ENCODE measurements around the gene TMEM61.

Gene TMEM61

DNA sequence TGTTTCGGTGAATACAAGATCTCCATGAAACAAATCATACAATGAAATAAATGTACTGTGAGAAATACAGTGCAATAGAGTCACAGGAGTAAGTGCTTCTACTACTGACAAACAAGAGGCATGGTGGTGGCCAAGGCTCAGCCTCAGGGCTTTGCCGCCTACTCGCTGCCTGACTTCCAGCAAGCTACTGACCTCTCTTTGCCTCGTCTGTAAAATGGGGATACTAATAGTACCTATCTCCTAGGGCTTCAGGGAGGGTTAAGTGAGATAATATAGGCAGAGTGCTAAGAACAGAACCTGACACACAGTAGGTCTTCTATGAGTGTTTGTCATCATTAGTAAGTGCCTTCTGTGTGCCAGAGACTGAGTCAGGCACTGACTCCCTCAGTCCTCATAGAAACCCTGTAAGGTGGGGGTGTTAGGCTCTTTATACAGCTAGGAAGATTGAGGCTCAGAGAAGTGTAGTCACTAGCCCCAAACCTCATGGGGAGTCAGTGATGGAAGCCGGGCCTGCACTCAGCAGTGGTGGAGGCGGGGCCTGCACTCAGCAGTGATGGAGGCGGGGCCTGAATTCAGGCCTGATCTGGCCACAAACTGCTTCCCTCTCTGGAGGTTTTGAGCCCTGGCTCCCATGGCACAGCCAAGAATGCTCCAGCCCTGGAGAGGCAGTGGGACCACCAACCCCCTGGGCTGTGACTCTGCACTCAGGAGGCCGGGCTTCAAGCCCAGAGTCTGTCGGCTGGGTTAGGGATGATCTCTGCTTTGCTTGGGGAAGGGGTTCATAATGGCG is 25.1 kb downstream of the TMEM61 start:
- H3K4me1 Mint-ChIP-seq, result no peaks in the 10 kb centered on the region
- H3K9me3 Mint-ChIP-seq, result peaks cover 15% of the 10 kb centered on the region
- H3K36me3 Mint-ChIP-seq (ENCODE audit: low read depth), result no peaks in the 10 kb centered on the region
- peaks cover 13% of the 10 kb centered on the region for H3K27me3 Mint-ChIP-seq (ENCODE audit: low read depth, poor library complexity)
- no peak for DNase-seq
- TF ChIP-seq CTCF (IDR thresholded peaks at IDR 0.05), result no peak
- H3K4me3 Mint-ChIP-seq, result no peak overlapping the region
- no peak overlapping the region for H3K27ac Mint-ChIP-seq

- Mint-ChIP-seq H3K27me3 (ENCODE audit: low read depth, poor library complexity) (peaks cover 23% of the 10 kb centered on the region), H3K36me3 (ENCODE audit: low read depth) (no peaks in the 10 kb centered on the region), H3K4me1 (no peaks in the 10 kb centered on the region), H3K9me3 (peaks cover 15% of the 10 kb centered on the region), H3K4me3 (no peak overlapping the region), H3K27ac (no peak overlapping the region)
- no peak for DNase-seq
- TF ChIP-seq CTCF (IDR thresholded peaks at IDR 0.05), result no peak
Measured at GRCh38 chr1:55006931-55007330, 26.5 kb downstream of the TMEM61 start.

- Mint-ChIP-seq H3K36me3 (ENCODE audit: low read depth) (no peaks in the 10 kb centered on the region), H3K4me1 (no peaks in the 10 kb centered on the region), H3K27me3 (ENCODE audit: low read depth, poor library complexity) (peaks cover 26% of the 10 kb centered on the region), H3K9me3 (peaks cover 15% of the 10 kb centered on the region), H3K27ac (no peak overlapping the region), H3K4me3 (no peak overlapping the region)
- no peak for TF ChIP-seq CTCF (IDR thresholded peaks at IDR 0.05)
- DNase-seq, result no peak
Measured at GRCh38 chr1:55007625-55008024, 27.2 kb downstream of the TMEM61 start.

- Mint-ChIP-seq H3K36me3 (ENCODE audit: low read depth) (no peaks in the 10 kb centered on the region), H3K27ac (no peak overlapping the region), H3K27me3 (ENCODE audit: low read depth, poor library complexity) (peaks cover 36% of the 10 kb centered on the region), H3K9me3 (peaks cover 15% of the 10 kb centered on the region), H3K4me1 (no peaks in the 10 kb centered on the region), H3K4me3 (no peak overlapping the region)
- TF ChIP-seq CTCF (IDR thresholded peaks at IDR 0.05), result no peak
- no peak for DNase-seq
Measured at GRCh38 chr1:55010194-55010886, 29.9 kb downstream of the TMEM61 start.

- H3K27ac Mint-ChIP-seq, result no peak overlapping the region
- DNase-seq, result no peak
- peaks cover 41% of the 10 kb centered on the region for H3K27me3 Mint-ChIP-seq (ENCODE audit: low read depth, poor library complexity)
- TF ChIP-seq CTCF (IDR thresholded peaks at IDR 0.05), result no peak
- H3K4me3 Mint-ChIP-seq, result no peak overlapping the region
- no peaks in the 10 kb centered on the region for H3K36me3 Mint-ChIP-seq (ENCODE audit: low read depth)
- H3K4me1 Mint-ChIP-seq, result no peaks in the 10 kb centered on the region
- H3K9me3 Mint-ChIP-seq, result peaks cover 15% of the 10 kb centered on the region
Measured at GRCh38 chr1:55010887-55011217, 30.4 kb downstream of the TMEM61 start.

GRCh38 chr1:55012661-55013060 is 32.2 kb downstream of the TMEM61 start:
- no peak overlapping the region for H3K27ac Mint-ChIP-seq

More at GRCh38 chr1:55012661-55013060, 32.2 kb downstream of the TMEM61 start:
- Mint-ChIP-seq H3K36me3 (ENCODE audit: low read depth) (no peaks in the 10 kb centered on the region), H3K9me3 (peaks cover 15% of the 10 kb centered on the region), H3K27me3 (ENCODE audit: low read depth, poor library complexity) (peaks cover 45% of the 10 kb centered on the region), H3K4me3 (no peak overlapping the region), H3K4me1 (no peaks in the 10 kb centered on the region)
- TF ChIP-seq CTCF (IDR thresholded peaks at IDR 0.05), result no peak
- DNase-seq, result no peak

Measured in nephron progenitor cell (in vitro differentiated cells).